HG03280 (cell line): ENCODE measurements around the gene PCNT.
"Not testable (repeated sequence)": the region's sequence is repeated elsewhere in the genome, so short reads cannot be mapped to it uniquely, and the experiment has no call there.

ENCODE experiments used
- ATAC-seq: cut with Tn5 transposase; IDR thresholded peaks from one replicate; pipeline ENCODE4 v1.9.1; 2021; ENCODE audit warnings: mild to moderate bottlenecking, moderate library complexity; ENCODE audit not compliant: unreplicated experiment

PCNT gene

DNA sequence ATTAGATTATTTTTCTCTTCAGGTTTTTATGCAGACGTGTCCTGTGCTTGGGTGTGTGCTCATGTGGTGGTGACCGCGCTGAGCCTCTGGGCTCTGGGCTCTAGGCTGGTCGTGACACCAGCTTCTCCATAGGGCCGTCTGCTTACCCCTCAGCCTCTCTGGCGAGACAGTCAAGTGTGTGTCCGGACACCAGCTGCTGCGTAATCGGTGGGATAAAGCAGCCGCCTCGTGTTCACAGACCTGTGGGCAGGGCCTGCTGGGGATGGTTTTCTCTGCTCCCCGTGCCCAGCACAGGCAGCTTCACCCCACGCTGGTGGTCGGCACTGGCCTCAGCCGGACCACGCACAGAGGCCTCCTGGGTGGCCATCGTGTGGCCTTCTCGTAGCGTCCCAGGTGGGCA is 101.1 kb downstream of the PCNT start:
- ATAC-seq: no peak

GRCh38 chr21:46425571-46425970 is 101.6 kb downstream of the PCNT start:
- no peak for ATAC-seq

DNA sequence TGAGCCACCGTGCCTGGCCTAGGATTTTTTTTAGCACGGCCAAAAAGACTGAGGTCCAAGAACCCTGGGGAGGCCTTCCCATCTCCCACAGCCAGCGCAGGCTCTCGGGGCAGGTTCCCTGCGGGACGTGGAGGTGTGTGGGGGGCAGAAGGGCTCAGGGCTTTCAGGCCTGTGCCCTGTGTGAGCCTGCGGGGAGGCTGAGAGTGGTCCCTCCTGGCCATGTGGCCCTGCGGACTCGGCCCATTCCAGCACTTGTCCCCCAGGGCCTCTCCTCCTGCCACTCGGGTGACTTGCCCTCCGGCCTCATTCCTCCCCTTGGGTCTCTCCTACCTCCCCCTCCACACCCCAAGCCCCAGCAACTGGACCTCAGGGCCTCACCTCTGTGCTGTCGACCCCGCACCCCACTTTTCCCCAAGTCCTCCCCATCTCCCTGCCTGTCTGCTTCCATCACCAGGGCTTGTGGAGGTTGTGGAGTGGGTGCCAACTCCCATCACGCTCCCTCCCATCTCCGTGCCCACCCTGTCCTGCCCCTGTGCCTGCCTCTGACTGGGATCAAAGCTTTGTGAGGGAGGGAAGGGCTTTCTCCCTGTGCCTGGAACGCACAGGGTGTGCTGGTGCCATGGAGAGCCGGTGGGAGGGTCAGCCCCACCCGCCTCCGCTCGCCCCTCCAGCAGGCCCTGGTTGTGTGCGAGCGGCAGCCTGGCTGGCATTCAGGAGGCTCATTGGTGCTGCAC is 102.5 kb downstream of the PCNT start:
- ATAC-seq: no peak

- no peak for ATAC-seq
Measured at GRCh38 chr21:46427516-46427915, 103.6 kb downstream of the PCNT start.

DNA sequence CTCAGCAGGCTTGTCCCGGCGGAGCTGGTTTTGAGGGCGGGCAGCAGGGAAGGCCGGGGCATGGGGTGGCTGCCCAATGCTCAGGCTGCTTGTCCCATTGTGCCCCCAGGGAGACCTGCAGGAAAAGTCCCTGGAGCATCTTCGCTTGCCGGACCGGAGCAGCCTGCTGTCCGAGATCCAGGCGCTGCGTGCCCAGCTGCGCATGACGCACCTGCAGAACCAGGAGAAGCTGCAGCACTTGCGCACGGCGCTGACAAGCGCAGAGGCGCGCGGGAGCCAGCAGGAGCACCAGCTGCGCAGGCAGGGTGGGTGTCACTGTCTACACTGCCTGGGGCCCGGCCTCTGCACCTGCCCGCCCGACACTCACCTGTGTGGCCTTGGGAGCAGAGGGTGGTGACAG is 104.3 kb downstream of the PCNT start:
- no peak for ATAC-seq

DNA sequence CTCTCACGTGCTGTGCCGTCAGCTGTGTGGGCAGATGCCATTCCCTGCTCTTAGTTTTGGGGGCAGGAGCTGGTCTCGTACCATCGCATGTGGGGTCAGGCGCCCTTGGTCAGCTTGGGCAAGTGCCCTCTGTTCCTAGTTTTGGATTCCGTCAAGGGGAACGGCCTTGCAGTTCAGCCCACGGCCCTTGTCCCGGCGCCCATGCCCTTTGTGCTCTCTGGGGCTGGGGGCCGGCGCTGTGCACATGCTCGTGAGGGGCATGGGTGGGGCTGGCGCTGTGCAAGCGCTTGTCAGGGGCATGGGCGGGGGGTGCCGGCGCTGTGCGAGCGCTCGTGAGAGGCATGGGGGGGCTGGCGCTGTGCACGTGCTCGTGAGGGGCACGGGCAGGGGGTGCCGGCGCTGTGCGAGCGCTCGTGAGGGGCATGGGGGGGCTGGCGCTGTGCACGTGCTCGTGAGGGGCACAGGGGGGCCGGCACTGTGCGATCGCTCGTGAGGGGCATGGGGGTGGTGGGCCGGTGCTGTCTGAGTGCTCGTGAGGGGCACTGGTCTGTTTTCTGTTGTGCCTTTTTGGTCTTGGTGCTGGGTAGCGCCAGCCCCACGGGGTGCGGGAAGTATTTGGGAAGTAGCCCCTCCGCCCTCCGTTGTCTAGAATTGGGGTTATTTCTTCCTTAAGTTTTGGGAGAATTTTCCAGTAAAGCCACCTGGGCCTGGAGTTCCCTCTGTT is 105.2 kb downstream of the PCNT start:
- no peak for ATAC-seq

DNA sequence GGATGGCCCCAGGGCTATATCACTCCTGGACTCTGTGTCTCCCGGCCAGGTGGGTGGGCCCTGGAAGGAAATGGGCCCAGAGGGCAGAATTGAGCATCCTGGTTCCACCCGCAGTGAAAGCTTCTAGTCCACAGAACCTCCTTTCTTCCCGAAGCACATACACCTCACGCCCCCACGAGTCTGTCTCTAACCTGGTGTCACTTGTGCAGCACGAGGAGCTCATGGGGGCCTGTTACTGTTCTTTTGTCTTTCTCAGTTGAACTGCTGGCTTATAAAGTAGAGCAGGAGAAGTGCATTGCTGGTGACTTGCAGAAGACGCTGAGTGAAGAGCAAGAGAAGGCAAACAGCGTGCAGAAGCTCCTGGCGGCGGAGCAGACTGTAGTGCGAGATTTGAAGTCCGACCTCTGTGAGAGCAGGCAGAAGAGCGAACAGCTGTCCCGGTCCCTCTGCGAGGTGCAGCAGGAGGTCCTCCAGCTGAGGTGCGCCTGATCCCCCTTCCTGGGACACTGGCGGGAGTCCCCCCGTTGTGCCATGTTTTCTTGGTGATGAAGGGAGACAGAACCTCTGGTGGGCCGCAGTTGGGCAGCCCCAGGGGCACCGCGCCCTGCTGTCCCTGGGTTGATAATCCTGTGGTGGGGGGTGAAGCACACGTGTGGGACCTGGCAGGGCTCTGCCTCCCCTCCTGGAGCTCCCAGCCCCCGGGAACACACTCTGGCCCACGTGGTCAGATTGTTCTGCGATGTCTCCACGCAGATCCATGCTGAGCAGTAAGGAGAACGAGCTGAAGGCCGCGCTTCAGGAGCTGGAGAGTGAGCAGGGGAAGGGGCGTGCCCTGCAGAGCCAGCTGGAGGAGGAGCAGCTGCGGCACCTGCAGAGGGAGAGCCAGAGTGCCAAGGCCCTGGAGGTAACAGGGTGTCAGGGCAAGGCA is 106.1 kb downstream of the PCNT start:
- no peak for ATAC-seq

GRCh38 chr21:46431448-46431847 is 107.5 kb downstream of the PCNT start:
- no peak for ATAC-seq

DNA sequence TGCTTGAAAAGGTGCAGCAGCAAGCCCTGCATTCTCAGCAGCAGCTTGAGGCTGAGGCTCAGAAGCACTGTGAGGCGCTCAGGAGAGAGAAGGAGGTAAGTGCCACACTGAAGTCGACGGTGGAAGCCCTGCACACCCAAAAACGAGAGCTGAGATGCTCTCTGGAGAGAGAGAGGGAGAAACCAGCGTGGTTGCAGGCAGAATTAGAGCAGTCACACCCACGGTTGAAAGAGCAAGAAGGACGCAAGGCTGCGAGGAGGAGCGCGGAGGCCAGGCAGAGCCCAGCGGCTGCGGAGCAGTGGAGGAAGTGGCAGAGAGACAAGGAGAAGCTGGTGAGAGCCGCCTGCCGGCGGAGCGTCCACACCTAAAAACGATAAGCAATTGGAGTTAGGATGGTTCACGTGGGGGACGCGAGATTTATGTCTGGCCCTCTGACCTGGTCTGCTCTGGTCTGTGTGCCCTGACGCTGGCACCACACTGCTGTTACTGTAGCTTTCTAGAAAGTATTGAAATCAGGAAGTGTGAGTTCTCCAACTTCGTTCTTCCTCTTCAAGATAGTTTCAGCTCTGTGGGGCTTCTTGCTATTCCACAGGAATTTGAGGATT is 108.0 kb downstream of the PCNT start:
- no peak for ATAC-seq

DNA sequence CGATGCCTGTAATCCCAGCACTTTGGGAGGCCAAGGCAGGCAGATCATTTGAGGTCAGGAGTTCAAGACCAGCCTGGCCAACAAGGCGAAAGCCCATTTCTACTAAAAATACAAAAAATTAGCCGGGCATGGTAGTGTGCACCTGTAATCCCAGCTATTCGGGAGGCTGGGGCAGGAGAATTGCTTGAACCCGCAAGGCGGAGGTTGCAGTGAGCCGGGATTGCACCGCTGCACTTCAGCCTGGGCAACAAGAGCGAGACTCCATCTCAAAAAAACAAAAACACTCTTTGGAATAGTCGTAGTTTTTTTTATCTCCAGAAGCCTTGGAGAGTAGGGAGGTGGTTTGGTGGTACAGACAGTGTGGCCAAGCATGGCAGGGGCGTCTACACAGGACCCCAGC is 109.2 kb downstream of the PCNT start:
- ATAC-seq: not testable (repeated sequence)

DNA sequence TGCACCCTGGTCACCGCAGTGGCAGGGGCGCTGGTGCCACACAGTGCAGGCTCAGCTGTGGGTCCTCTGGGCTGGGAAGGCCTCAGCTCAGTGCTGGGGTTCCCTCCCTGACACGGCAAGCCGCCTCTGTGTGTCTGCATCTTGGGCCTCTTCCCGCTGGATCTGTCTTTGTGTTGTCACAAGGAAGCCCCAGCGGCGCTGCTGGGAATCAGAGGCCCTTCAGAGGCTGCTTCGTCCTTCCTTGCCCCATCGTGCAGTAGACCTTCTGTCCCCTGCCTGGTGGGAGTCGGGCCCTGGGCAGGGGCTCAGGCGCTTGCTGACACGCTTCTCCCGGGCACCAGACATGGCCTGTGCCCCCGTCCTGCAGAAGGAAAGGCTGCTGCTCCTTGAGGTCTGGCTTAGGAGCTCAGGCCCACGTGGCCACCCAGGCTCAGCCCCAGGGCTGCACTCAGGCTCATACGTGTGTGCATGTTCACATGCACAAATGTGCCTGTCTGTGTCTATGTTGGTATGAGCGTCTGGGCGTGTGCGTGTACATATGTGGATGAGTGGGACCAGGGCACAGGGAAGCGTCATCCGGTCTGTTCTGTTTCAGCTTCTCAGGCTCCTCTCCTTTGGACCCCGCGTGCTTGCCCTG is 110.5 kb downstream of the PCNT start:
- ATAC-seq: no peak

DNA sequence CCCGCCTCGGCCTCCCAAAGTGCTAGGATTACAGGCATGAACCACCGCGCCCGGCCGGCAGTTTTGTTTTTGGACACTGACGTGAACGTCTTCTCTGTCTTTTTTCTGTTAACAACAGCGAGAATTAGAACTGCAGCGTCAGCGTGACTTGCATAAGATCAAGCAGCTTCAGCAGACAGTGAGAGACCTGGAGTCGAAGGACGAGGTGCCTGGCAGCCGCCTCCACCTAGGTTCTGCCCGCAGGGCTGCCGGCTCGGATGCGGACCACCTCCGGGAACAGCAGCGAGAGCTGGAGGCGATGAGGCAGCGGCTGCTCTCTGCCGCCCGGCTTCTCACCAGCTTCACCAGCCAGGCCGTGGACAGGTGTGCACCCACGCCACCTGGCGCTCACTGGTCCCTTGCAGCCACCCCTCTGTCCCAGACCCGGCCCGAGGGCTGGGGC is 111.9 kb downstream of the PCNT start:
- ATAC-seq: no peak

GRCh38 chr21:46436621-46437020 is 112.7 kb downstream of the PCNT start:
- no peak for ATAC-seq

GRCh38 chr21:46437096-46437498 is 113.1 kb downstream of the PCNT start:
- no peak for ATAC-seq

DNA sequence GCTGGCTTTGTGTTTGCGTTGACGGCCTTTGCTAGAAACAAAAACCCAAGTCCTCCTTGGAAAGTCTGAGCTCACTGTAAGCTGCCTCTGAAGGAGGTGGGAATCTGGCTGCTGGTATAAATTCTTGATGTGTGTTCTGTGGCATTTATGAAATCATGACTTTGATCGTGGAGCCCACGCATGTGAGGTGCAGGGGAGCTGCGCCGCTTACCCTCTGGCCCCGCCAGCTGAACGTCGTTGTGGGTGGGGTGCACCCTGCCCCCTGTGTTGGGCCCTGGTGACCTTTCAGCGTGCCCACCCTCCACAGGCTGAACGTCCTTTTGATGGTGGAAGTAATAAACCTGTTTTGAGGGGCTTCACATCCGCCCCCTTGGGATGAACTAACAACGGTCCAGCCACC is 113.6 kb downstream of the PCNT start:
- no peak for ATAC-seq

- ATAC-seq: no peak
Measured at GRCh38 chr21:46438241-46438640, 114.3 kb downstream of the PCNT start.

DNA sequence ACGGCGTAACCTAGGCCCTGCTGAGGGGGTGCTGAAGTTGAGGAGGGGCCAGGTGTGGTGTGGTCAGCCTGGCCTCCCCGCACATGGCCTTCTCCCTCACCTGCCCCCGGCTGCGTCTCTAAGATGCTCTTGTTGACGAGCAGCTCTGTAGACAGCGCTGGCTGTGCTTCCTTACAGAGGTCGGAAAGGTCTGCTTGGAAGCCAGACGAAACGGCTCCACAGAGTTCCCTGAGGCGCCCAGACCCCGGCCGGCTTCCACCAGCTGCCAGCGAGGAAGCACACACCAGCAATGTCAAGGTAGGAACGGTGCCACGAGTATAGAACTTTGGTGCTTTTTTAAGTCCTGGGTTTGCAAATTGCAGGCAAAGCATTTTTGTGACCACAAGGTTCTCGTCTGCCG is 116.0 kb downstream of the PCNT start:
- ATAC-seq: no peak

GRCh38 chr21:46441331-46441730 is 117.4 kb downstream of the PCNT start:
- ATAC-seq: no peak

DNA sequence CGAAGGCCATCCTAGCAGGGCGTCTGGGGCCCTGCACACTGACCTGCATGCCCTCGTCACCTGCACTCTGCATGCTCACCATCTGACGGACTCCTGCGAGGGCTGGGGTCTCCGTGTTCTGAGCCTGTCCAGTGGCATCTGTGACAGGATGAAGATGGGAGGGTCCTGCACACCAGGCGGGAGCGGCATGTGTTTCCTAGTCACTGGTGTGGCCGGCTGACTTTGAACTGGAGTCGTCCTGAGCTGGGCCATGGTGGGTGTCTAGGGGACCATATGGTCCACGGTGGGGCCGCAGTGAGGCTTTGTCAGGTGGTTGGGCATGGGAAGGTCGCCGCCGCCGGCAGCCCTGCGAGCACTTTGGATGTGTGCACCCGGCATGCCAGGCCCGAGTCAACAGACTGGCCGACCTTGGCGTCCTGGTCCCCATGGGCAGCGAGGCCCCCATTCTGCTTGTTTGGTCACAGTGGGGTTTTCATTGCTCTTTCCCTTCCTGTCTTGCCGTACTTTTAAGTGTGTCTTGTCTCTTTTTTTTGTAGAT is 118.1 kb downstream of the PCNT start:
- no peak for ATAC-seq

GRCh38 chr21:46442938-46443337 is 119.0 kb downstream of the PCNT start:
- no peak for ATAC-seq
